Measurements from ENCODE around the gene DTNB.

GRCh38 chr2:25701801-25702200, 28.4 kb upstream of the DTNB start:
- no peak for TF ChIP-seq CTCF (conservative IDR thresholded peaks at IDR 0.05)
- TF ChIP-seq ZFX (IDR thresholded peaks at IDR 0.05), result no peak

Data from C4-2B (cell line).